K562 (cell line): ENCODE results near the gene C6orf141. TPM values are rescaled to one million over a fixed set of nuclear protein-coding genes. Genes with fewer than 3 reads are reported as not detected.

Experiments
- ATAC-seq: fragments of 200-7000 bp; cut with Tn5 transposase; 3 replicates; pipeline ENCODE4 v1.9.1; 2020; ENCODE audit warnings: moderate library complexity
- BruUV-seq: library from RNA; stranded (reverse); fragments of 400-500 nt; replicated peaks from 2 replicates; lab custom pipeline; 2021; lab: Mats Ljungman, UMichigan
- CTCF ChIA-PET: fragments of 300-600 bp; formaldehyde crosslinking; extraction: SDS; loops from one replicate; lab custom pipeline; 2021; ENCODE audit warnings: low intra/inter-chr PET ratio; lab: Yijun Ruan, JAX
- POLR2A ChIA-PET: fragments of 300-600, 350-650 bp; sonication (Branson Sonifier 250); formaldehyde crosslinking; extraction: SDS; loops from one replicate; lab custom pipeline; 2021; ENCODE audit warnings: antibody characterized with exemption, inconsistent platforms; lab: Yijun Ruan, JAX
- DNase-seq, 4 experiments: peaks; one replicate each; pipeline versions ENCODE4 v3.0.0 to v3.0.0-alpha.2; 2011 to 2018; ENCODE audit warnings: low spot score in 3 of 4, mixed read lengths in 3 of 4; ENCODE audit errors: extremely low read depth in 1 of 4
- FAIRE-seq: peaks from 2 replicates; lab custom pipeline; 2011; peaks lifted over from hg19 to GRCh38; lab: Jason Lieb, UNC
- H2AFZ ChIP-seq: 2 replicates; pipeline ENCODE4 v1.6.0; 2011; ENCODE audit warnings: low read depth, low read length, control low read depth, inconsistent platforms
- H3K27ac ChIP-seq: fragments of 200-600 bp; 3 replicates; pipeline ENCODE4 v1.8.0; 2011; ENCODE audit warnings: low read depth, mild to moderate bottlenecking, control low read depth, inconsistent platforms, low read length, moderate library complexity, mixed read lengths; ENCODE audit errors: extremely low read depth
- H3K27me3 ChIP-seq, 2 experiments: fragments of 300-600 bp in 1 of 2; 2 replicates in 1 of 2; 3 replicates in 1 of 2; pipeline versions ENCODE4 v1.6.0 to v1.8.0; 2011; ENCODE audit warnings: inconsistent platforms in 2 of 2, low read length in 2 of 2, mild to moderate bottlenecking in 1 of 2, mixed read lengths in 1 of 2, moderate library complexity in 1 of 2; ENCODE audit not compliant: control insufficient read depth in 2 of 2, insufficient read depth in 2 of 2
- H3K36me3 ChIP-seq: fragments of 300-600 bp; 3 replicates; pipeline ENCODE4 v1.8.0; 2011; ENCODE audit warnings: mild to moderate bottlenecking, low read length, inconsistent platforms; ENCODE audit not compliant: control insufficient read depth, insufficient read depth
- H3K4me1 ChIP-seq, 2 experiments: fragments of 200-600 bp in 1 of 2; replicated peaks in 1 of 2; 2 replicates in 1 of 2; 3 replicates in 1 of 2; pipeline versions ENCODE4 v1.5.1 to v1.8.0; 2011; ENCODE audit warnings: inconsistent platforms in 2 of 2, low read length in 2 of 2, mild to moderate bottlenecking in 1 of 2, mixed read lengths in 1 of 2, moderate library complexity in 1 of 2; ENCODE audit not compliant: control insufficient read depth in 2 of 2, insufficient read depth in 2 of 2
- H3K4me2 ChIP-seq: 2 replicates; pipeline ENCODE4 v1.6.1; 2011; ENCODE audit warnings: low read length, control low read depth, inconsistent platforms, mixed read lengths; ENCODE audit not compliant: insufficient read depth
- H3K4me3 ChIP-seq: fragments of 200-600 bp; sonication (generic), shearing (Covaris generic); 2 replicates; pipeline ENCODE4 v1.5.1; 2016; ENCODE audit warnings: control low read depth, inconsistent platforms
- H3K79me2 ChIP-seq: fragments of 200-600 bp; 3 replicates; pipeline ENCODE4 v1.8.0; 2011; ENCODE audit warnings: low read length, inconsistent platforms; ENCODE audit not compliant: control insufficient read depth, insufficient read depth
- H3K9ac ChIP-seq, 2 experiments: 2 replicates each; pipeline versions ENCODE4 v1.6.0 to v1.6.1; 2011; ENCODE audit warnings: low read depth in 2 of 2, low read length in 2 of 2, control low read depth in 1 of 2, inconsistent platforms in 1 of 2, mild to moderate bottlenecking in 1 of 2, mixed read lengths in 1 of 2; ENCODE audit not compliant: insufficient read depth in 1 of 2
- H3K9me1 ChIP-seq: one replicate; pipeline ENCODE4 v1.6.0; 2011; ENCODE audit warnings: inconsistent platforms, mild to moderate bottlenecking, low read length, moderate library complexity; ENCODE audit not compliant: control insufficient read depth, insufficient read depth
- H3K9me3 ChIP-seq: replicated peaks from 2 replicates; pipeline ENCODE4 v1.5.1; 2011; ENCODE audit warnings: low read depth, low read length, inconsistent platforms; ENCODE audit not compliant: control insufficient read depth, insufficient read depth
- H4K20me1 ChIP-seq: replicated peaks from 2 replicates; pipeline ENCODE4 v1.6.1; 2011; ENCODE audit warnings: low read length, inconsistent platforms, mixed read lengths; ENCODE audit not compliant: control insufficient read depth, insufficient read depth
- BRD9 ChIP-seq: fragments of 450-650 bp; IDR thresholded peaks from 2 replicates; pipeline ENCODE4 v1.6.1; 2018; ENCODE audit warnings: low read depth; ENCODE audit not compliant: partially characterized antibody
- FOXP1 ChIP-seq: sonication (generic); formaldehyde crosslinking; IDR thresholded peaks from 2 replicates; pipeline ENCODE4 v1.8.0; 2022; ENCODE audit warnings: mild to moderate bottlenecking, missing genetic modification reagents
- HNRNPLL ChIP-seq: fragments of 200-400 bp; formaldehyde crosslinking; IDR thresholded peaks from 2 replicates; pipeline ENCODE4 v1.6.1; 2017; ENCODE audit warnings: low read length, low read depth, mild to moderate bottlenecking; ENCODE audit not compliant: poor library complexity, severe bottlenecking
- PCBP1 ChIP-seq: fragments of 200-400 bp; formaldehyde crosslinking; IDR thresholded peaks from 2 replicates; pipeline ENCODE4 v1.6.1; 2018; ENCODE audit warnings: mild to moderate bottlenecking, low read depth, low read length; ENCODE audit not compliant: poor library complexity, severe bottlenecking
- PCBP2 ChIP-seq: fragments of 200-400 bp; formaldehyde crosslinking; IDR thresholded peaks from 2 replicates; pipeline ENCODE4 v1.6.1; 2018; ENCODE audit warnings: low read length, low read depth, mild to moderate bottlenecking, moderate library complexity; ENCODE audit not compliant: poor library complexity, severe bottlenecking
- RFX1 ChIP-seq: fragments of 450-650 bp; IDR thresholded peaks from 2 replicates; pipeline ENCODE4 v1.6.1; 2016; ENCODE audit warnings: mild to moderate bottlenecking, moderate library complexity
- ZNF232 ChIP-seq: sonication (generic); formaldehyde crosslinking; IDR thresholded peaks from 2 replicates; pipeline ENCODE4 v1.8.0; 2022; ENCODE audit warnings: mild to moderate bottlenecking, missing genetic modification reagents
- ZNF239 ChIP-seq: fragments of 250-450 bp; sonication (Bioruptor Pico); IDR thresholded peaks from 2 replicates; pipeline ENCODE4 v1.4.0; 2020; ENCODE audit warnings: mild to moderate bottlenecking
- ZNF75A ChIP-seq: fragments of 450-650 bp; formaldehyde crosslinking; IDR thresholded peaks from 2 replicates; pipeline ENCODE4 v1.4.0; 2020; ENCODE audit warnings: mild to moderate bottlenecking
- WGBS: fragments of 100-300 bp; shearing (Covaris generic); methylation state at CpG from one replicate; pipeline ENCODE4 v1.1.6; 2016; ENCODE audit warnings: low coverage, mixed read lengths; ENCODE audit not compliant: insufficient coverage; ENCODE audit errors: missing lambda C conversion rate; 5-methylcytosine and 5-hydroxymethylcytosine counted together
- in situ Hi-C: fragments of 300-500 bp; cut with MboI; formaldehyde crosslinking; loops from 4 replicates; pipeline ENCODE4 v1.15.0; 2018; ENCODE audit warnings: inconsistent platforms, mixed read lengths
- intact Hi-C: fragments of 100-400 bp; cut with micrococcal nuclease; formaldehyde crosslinking; loops from 2 replicates; pipeline ENCODE4 v1.14.2; 2022
- polyA plus RNA-seq, 8 experiments: library from polyadenylated mRNA; depleted of rRNA in 4 of 8; stranded (reverse) in 5 of 8; unstranded in 3 of 8; fragments of >200 nt; fragmentation: Nextera tagmentation in 2 of 8; fragmentation: Illumina TruSeq in 1 of 8; extraction: Ambion mirVana in 2 of 8; extraction: Trizol in 1 of 8; gene quantifications; 2 replicates each; pipeline versions ENCODE4 v1.2.1 to v1.2.3, GENCODE V29; 2011 to 2014; ENCODE audit warnings: inconsistent platforms in 1 of 8, missing spikeins in 1 of 8
- total RNA-seq, 7 experiments: library from RNA; depleted of rRNA in 6 of 7; stranded (reverse); fragments of >200 nt in 6 of 7; fragmentation: Illumina TruSeq in 2 of 7; extraction: Trizol in 2 of 7; gene quantifications; 2 replicates each; pipeline versions ENCODE4 v1.2.1 to v1.2.3, GENCODE V29; 2011 to 2021; ENCODE audit warnings: low replicate concordance in 1 of 7
- TF ChIP-seq, protein P1 (sequence below), 2 experiments: fragments of 450-650 bp; IDR thresholded peaks; 2 replicates each; pipeline ENCODE4 v1.6.1; 2016
- TF ChIP-seq, protein P2 (sequence below): fragments of 200-800 bp; sonication (Bioruptor generic); IDR thresholded peaks from 2 replicates; pipeline ENCODE4 v1.6.1; 2017; ENCODE audit warnings: missing genetic modification characterization, missing compliant biosample characterization
- TF ChIP-seq, protein P3 (sequence below): fragments of 250-450 bp; sonication (Bioruptor Pico); IDR thresholded peaks from 2 replicates; pipeline ENCODE4 v1.8.0; 2022; ENCODE audit warnings: inconsistent platforms, mild to moderate bottlenecking, moderate library complexity, borderline replicate concordance
- TF ChIP-seq, protein P4 (sequence below): fragments of 250-450 bp; sonication (Bioruptor Pico); IDR thresholded peaks from 2 replicates; pipeline ENCODE4 v1.8.0; 2022; ENCODE audit warnings: inconsistent platforms

Gene C6orf141
- total and polyA plus RNA-seq, 9 of the 15 experiments (the other 6 are each of a cell fraction or from before 2014, with no cell fraction given), result not detected

DNA sequence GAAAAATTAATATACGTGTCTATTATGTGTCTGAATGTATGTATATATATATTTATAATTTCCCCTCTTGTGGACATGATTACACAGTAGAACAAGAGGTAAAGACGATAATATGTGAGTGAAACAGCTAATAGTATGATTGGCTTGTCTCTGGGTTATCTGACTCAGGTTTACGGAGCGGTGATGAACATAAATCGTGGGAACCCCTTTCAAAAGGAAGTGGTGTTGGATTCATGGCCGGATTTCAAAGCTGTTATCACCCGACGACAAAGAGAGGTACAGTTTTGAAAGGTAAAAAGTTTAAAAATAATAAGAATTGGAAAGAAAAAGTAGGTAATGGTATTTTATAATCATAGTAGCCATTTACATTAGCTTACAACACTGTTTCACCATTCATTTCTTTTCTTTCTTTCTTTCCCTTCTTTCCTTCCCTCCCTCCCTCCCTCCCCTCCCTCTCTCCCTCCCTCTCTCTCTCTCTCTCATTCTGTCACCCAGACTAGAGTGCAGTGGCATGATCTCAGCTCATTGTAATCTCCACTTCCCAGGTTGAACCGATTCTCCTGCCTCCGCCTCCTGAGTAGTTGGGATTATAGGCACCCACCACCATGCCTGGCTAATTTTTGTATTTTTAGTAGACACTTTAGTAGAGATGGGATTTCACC is 34.9 kb upstream of the C6orf141 start:
- intact Hi-C loops, result no loop called here
- peak; percentile 68 for ATAC-seq
- Histone ChIP-seq H4K20me1 (no peaks in the 10 kb centered on the region), H3K4me1 (no peaks in the 10 kb centered on the region), H3K4me2 (peak overlapping the region; percentile 33; the same call in 1 of the 2 replicates), H3K27me3 (no peaks in the 10 kb centered on the region), H3K27ac (no peak overlapping the region), H3K9me1 (no peaks in the 10 kb centered on the region), H2AFZ (peak overlapping the region; percentile 71), H3K4me3 (no peak overlapping the region), H3K9ac (no peak overlapping the region), H3K9me3 (no peaks in the 10 kb centered on the region), H3K79me2 (no peaks in the 10 kb centered on the region), H3K36me3 (no peaks in the 10 kb centered on the region)
- ChIA-PET CTCF (no interaction called here), POLR2A (interaction anchor here (0.5 to 0.9 kb wide), 2 partner anchors 8 to 537 kb away, joined by 3 read pairs; no protein-coding TSS in a partner anchor)
- no peak for FAIRE-seq
- WGBS, result 8% methylated on average over 10 of the region's 10 CpGs
- peak in 1 of 4 experiments; percentile 27 for DNase-seq
- BruUV-seq, result no TSS peak
- in situ Hi-C loops, result no loop called here
- no peak for TF ChIP-seq FOXP1 (CRISPR knock-in tag)
- TF ChIP-seq ZNF232 (CRISPR knock-in tag), result no peak
- peak; percentile 97 for TF ChIP-seq PCBP2
- no peak for TF ChIP-seq HNRNPLL
- TF ChIP-seq, protein P1, sequence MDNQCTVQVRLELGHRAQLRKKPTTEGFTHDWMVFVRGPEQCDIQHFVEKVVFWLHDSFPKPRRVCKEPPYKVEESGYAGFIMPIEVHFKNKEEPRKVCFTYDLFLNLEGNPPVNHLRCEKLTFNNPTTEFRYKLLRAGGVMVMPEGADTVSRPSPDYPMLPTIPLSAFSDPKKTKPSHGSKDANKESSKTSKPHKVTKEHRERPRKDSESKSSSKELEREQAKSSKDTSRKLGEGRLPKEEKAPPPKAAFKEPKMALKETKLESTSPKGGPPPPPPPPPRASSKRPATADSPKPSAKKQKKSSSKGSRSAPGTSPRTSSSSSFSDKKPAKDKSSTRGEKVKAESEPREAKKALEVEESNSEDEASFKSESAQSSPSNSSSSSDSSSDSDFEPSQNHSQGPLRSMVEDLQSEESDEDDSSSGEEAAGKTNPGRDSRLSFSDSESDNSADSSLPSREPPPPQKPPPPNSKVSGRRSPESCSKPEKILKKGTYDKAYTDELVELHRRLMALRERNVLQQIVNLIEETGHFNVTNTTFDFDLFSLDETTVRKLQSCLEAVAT (IDR thresholded peaks at IDR 0.05), result no peak
- TF ChIP-seq PCBP1, result peak; percentile 88
- TF ChIP-seq BRD9, result no peak
- TF ChIP-seq, protein P2, sequence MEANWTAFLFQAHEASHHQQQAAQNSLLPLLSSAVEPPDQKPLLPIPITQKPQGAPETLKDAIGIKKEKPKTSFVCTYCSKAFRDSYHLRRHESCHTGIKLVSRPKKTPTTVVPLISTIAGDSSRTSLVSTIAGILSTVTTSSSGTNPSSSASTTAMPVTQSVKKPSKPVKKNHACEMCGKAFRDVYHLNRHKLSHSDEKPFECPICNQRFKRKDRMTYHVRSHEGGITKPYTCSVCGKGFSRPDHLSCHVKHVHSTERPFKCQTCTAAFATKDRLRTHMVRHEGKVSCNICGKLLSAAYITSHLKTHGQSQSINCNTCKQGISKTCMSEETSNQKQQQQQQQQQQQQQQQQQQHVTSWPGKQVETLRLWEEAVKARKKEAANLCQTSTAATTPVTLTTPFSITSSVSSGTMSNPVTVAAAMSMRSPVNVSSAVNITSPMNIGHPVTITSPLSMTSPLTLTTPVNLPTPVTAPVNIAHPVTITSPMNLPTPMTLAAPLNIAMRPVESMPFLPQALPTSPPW, result 0 out of 2 replicates have a peak, but pooled peaks have one; percentile 34
- TF ChIP-seq RFX1, result no peak
- TF ChIP-seq ZNF239 (CRISPR knock-in tag), result no peak
- TF ChIP-seq, protein P3, sequence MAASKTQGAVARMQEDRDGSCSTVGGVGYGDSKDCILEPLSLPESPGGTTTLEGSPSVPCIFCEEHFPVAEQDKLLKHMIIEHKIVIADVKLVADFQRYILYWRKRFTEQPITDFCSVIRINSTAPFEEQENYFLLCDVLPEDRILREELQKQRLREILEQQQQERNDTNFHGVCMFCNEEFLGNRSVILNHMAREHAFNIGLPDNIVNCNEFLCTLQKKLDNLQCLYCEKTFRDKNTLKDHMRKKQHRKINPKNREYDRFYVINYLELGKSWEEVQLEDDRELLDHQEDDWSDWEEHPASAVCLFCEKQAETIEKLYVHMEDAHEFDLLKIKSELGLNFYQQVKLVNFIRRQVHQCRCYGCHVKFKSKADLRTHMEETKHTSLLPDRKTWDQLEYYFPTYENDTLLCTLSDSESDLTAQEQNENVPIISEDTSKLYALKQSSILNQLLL (CRISPR knock-in tag), result no peak
- TF ChIP-seq ZNF75A, result no peak
- TF ChIP-seq, protein P4, sequence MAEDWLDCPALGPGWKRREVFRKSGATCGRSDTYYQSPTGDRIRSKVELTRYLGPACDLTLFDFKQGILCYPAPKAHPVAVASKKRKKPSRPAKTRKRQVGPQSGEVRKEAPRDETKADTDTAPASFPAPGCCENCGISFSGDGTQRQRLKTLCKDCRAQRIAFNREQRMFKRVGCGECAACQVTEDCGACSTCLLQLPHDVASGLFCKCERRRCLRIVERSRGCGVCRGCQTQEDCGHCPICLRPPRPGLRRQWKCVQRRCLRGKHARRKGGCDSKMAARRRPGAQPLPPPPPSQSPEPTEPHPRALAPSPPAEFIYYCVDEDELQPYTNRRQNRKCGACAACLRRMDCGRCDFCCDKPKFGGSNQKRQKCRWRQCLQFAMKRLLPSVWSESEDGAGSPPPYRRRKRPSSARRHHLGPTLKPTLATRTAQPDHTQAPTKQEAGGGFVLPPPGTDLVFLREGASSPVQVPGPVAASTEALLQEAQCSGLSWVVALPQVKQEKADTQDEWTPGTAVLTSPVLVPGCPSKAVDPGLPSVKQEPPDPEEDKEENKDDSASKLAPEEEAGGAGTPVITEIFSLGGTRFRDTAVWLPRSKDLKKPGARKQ, result no peak
